A673 (cell line): ENCODE results near the gene MLXIP.

Source experiments
- EZH2 ChIP-seq: fragments of 200-600 bp; sonication (generic); IDR thresholded peaks from 2 replicates; pipeline ENCODE4 v1.6.1; 2017; ENCODE audit warnings: borderline replicate concordance, low read depth, mild to moderate bottlenecking, mixed read lengths, antibody characterized with exemption, low read length; ENCODE audit not compliant: poor library complexity, severe bottlenecking
- TF ChIP-seq, protein P1 (sequence below): fragments of 300-800, 200-600 bp; sonication (generic); conservative IDR thresholded peaks from 2 replicates; pipeline ENCODE4 v1.5.1; 2017; ENCODE audit warnings: low read depth, mild to moderate bottlenecking, antibody characterized with exemption, low read length, moderate library complexity, mixed read lengths

DNA sequence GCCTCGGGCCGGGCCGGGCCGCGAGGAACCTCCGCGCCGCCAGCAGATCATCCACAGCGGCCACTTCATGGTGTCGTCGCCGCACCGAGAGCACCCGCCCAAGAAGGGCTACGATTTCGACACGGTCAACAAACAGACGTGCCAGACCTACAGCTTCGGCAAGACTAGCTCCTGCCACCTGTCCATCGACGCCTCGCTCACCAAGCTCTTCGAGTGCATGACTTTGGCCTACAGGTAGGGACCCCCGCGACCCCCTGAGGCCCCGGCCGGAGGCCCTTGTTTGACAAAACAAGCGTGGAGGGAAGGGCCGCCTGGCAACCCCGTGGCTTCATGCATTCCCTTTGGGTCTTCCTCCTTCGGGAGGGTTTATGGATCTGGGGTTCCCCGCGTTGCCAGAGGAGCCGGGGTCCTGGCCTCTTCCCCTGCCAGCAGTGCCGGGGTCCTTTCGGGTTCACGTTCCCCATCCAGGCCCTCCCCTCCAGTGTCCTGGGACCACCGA lies 526 bp downstream of the MLXIP start:
- TF ChIP-seq, protein P1, sequence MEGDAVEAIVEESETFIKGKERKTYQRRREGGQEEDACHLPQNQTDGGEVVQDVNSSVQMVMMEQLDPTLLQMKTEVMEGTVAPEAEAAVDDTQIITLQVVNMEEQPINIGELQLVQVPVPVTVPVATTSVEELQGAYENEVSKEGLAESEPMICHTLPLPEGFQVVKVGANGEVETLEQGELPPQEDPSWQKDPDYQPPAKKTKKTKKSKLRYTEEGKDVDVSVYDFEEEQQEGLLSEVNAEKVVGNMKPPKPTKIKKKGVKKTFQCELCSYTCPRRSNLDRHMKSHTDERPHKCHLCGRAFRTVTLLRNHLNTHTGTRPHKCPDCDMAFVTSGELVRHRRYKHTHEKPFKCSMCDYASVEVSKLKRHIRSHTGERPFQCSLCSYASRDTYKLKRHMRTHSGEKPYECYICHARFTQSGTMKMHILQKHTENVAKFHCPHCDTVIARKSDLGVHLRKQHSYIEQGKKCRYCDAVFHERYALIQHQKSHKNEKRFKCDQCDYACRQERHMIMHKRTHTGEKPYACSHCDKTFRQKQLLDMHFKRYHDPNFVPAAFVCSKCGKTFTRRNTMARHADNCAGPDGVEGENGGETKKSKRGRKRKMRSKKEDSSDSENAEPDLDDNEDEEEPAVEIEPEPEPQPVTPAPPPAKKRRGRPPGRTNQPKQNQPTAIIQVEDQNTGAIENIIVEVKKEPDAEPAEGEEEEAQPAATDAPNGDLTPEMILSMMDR = no peak
- no peak for TF ChIP-seq EZH2
